Measurements from ENCODE around the gene ITGA11.

Gene ITGA11

GRCh38 chr15:68354268-68354667 is 77.7 kb downstream of the ITGA11 start:
- no peak for DNase-seq (ENCODE audit: low read depth in 2 of 2, low spot score in 1 of 2)

GRCh38 chr15:68353421-68354135 is 78.4 kb downstream of the ITGA11 start:
- no peak for DNase-seq (ENCODE audit: low read depth in 2 of 2, low spot score in 1 of 2)

DNA sequence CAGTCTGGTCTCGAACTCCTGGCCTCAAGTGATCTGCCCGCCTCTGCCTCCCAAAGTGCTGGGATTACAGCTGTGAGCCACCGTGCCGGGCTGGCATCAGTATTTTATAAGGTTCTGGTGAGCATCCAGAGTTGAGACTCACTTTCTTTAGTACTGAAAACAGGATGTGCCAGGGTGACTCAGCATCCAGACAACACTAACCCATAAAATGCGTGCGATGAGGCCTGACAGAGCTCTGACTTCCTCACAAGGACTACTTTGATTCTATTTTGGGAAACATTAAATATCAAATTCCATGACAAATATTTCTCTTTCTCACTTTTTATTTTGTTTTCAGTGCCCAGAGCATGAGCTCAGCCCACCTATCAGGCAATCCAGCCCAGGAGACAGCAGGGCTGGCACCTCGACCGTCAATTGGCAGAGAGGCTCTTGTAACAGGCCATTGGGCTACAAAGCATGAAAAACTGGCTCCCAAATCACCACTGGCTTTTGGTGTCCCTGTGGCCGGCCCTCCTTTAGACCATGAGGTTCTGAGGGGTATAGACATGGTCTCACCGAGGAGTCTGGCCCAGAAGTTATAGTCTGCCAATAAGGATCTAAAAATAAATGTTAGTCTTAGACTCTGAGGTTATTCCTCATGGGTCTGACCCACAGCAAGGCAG is 79.4 kb downstream of the ITGA11 start:
- DNase-seq (ENCODE audit: low read depth in 2 of 2, low spot score in 1 of 2), result peak in 1 of 2 donors; percentile 9

GRCh38 chr15:68349151-68349550 is 82.8 kb downstream of the ITGA11 start:
- no peak for DNase-seq (ENCODE audit: low read depth in 2 of 2, low spot score in 1 of 2)

DNA sequence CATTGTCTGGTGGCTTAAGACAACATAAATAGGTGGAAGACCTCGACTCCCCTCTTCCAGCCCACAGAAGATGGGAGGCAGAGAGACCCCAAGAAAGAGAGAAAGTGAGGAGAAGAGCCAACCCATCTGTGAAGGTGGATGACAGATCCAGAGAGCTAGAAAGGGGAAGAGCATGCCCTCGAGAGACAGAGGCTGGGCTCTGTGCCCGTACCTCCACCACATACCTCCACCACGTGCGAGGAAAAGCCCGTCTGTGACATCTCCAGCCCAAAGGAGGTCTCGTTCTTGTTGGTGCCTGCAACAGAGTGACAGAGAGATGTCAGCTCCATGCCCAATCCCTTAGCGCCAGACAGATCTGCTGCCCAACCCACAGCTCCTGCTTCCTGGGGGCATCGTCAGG is 83.4 kb downstream of the ITGA11 start:
- DNase-seq (ENCODE audit: low read depth in 2 of 2, low spot score in 1 of 2), result no peak

DNA sequence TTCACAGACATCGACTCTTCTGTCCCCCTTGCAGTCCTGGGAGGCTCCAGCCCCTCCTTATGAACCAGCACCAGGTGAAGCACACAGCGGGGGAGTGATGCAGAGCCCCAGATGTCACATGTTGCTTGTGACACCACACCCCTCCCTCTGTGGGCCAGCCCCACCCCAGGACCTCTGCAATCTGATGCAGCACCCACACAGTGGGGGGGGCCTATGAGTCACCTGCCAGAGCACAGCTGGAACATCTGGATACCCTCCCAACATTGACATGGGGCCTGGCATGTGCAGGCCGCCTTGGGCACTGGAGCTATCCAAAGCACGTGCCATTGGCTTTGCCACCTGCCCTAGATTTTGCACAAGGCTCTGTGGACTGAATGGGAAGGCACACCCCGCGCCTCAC is 83.9 kb downstream of the ITGA11 start:
- peak in 1 of 2 donors; percentile 8 for DNase-seq (ENCODE audit: low read depth in 2 of 2, low spot score in 1 of 2)

DNA sequence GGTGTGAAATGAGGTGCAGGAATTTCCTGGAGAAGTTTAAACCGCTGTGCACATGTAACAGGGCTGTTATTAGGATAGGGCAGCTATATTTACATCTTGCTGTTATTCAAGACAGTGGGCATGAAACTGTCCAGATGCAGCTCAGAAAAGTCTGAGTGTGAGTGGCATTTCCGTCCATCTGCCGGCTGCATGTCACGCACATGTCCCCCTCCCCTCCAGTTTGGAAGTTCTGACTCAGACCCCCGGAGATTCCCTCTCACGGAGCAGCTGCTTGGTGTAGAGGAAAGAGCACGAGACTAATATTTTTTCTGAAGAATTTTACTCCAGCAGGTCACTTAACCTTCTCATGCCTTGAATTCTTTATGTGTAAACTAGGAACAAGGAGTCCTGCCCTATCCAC is 84.6 kb downstream of the ITGA11 start:
- no peak for DNase-seq (ENCODE audit: low read depth in 2 of 2, low spot score in 1 of 2)

- DNase-seq (ENCODE audit: low read depth in 2 of 2, low spot score in 1 of 2), result no peak
Measured at GRCh38 chr15:68346979-68347378, 85.0 kb downstream of the ITGA11 start.

DNA sequence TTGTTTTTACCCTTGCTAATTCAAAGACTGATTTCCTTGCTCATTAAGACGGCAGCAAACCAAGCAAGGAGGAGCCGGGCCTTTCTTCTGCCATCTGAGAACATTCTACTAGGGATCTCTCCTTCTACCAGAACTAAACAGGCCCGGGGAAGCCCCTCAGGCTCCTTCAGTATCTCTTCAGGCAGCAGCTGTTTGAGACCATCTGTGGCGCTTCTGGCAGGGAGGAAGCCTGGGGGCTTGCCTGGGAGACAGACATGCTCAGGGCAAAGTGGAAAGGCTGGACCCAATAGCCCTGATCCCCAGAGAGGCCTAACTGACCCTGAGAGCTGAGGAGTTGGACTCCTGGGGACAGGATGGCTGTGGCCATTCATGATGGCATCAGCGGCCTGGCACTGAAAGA is 86.5 kb downstream of the ITGA11 start:
- no peak for DNase-seq (ENCODE audit: low read depth in 2 of 2, low spot score in 1 of 2)

GRCh38 chr15:68344600-68344999 is 87.4 kb downstream of the ITGA11 start:
- no peak for DNase-seq (ENCODE audit: low read depth in 2 of 2, low spot score in 1 of 2)

- DNase-seq (ENCODE audit: low read depth in 2 of 2, low spot score in 1 of 2), result no peak
Measured at GRCh38 chr15:68343579-68344225, 88.3 kb downstream of the ITGA11 start.

DNA sequence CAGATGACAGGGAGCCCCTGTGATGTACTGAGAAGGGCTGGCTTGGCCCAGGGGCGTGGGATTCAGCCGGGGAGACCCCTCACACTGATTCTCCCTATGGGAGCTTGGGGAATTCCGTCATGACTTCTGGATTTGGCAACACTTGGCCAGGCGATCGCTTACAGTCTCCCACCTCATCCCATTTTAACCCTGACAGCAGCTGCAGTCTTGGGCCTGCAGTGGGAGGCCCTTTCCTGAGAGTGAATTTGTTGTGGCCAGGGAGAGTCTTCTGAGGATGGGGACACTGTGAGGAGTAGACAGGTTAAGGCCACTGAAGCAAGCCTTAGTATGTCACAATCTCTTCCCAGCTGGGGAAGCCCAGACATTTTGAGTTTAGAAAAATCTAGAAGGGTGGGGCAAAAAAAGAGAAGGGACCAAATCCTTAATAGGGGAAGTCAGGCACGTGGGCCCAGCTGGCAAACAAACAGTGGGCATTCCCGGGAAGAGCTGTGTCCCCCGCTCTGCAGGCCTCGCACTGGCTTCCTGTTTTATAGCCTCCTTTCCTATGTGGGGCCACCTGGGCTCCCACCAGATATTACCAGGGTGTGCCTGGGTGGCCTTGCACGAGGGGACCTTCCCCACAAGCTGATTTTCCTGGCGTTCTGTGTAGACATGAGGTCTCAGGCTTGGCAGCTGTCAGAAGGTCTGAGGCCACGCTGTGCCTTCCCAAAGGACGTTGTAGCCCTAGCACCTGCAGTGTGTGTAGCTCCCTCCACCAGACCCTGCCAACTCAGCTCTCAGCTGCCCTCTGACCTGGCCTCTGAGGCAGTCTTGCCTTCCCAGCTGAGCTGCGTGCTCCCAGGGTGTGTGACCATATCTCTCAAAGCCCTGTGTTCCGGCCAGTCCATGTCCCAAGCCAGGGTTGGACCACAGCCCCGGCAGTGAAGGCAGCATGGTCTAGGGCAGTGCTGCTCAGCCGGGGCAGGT is 89.9 kb downstream of the ITGA11 start:
- no peak for DNase-seq (ENCODE audit: low read depth in 2 of 2, low spot score in 1 of 2)

DNA sequence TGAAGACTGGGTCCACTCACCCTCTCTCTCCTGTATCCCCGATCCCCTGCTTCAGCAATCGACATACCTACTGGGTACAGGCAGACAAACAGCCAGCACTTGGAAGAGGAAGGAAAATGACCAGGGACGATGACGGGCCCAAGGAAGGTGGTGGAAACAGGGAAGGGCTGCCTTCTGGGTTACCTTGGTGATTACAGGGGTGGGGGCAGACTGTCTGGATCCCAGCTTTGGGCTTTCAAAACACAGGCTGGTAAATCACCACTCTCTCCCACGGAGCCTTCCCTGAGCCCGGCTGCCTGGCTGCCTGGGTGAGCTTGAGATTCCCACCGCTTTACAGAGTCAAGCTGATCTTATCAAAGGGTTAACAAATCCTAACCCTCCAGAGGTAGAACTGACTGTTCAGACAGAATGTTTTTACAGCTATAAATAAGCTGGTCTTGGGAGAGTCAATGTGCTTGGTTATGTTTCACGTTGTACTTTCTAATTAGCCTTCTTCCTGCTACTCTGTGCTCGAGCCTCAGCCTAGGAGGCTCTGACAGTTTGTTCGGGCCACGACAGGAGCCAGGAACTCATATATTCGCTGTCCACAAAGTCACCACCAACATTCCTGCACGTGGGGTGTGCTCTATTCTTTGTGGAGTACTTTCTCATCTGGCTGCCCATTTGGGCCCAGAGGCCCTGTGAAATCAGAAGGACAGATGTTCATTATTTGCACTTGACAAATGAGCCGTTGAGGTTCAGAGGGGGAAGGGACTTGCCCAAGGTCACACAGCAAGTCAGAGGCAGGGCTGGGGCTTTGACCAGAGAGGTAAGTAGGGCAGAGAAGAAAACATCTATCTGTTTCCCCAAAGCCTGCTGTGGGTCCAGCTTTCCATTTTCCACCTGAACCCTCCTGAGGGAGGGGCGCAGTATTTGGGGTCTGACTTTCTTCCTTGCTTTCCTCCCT is 91.0 kb downstream of the ITGA11 start:
- DNase-seq (ENCODE audit: low read depth in 2 of 2, low spot score in 1 of 2), result no peak

DNA sequence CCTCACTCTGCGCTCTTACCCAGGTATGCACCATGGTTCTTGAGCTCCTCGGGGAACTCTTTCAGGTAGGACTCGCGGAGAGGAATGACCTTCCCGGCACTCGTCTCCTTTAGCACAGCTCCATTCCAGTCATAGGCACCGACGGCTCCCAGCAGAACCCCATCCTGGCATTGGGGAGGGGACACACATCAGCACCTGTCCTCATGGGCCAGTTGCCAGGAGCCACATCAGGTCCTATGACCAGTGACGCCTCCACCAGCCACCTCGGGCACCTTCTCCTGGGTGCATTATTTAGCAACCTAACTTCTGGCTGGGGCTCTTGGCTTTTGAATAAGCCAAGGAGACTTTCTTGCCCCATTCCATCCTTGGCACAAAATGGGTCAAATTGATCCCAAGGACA is 92.5 kb downstream of the ITGA11 start:
- DNase-seq (ENCODE audit: low read depth in 2 of 2, low spot score in 1 of 2), result no peak

GRCh38 chr15:68337826-68338225 is 94.1 kb downstream of the ITGA11 start:
- DNase-seq (ENCODE audit: low read depth in 2 of 2, low spot score in 1 of 2), result no peak

GRCh38 chr15:68336516-68336915 is 95.4 kb downstream of the ITGA11 start:
- no peak for DNase-seq (ENCODE audit: low read depth in 2 of 2, low spot score in 1 of 2)

DNA sequence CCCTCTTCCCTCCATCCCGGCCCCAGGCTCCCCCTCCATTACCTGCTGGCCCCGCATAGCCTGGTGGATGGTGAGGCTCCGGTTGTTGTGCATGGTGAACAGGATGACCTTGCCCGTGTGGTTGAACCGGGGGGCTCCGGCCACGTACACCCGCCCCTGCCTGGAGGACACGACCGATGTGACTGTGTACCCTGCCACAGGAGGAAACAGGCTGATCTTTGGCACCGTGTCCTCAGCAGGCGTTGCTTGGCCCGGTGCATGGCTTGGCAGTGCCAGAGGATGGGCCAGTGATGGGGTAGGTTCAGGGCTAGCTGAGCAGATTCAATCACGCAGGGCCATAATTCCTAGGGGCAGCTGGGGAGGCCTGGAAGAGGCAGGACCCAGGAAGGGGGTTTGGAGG is 96.3 kb downstream of the ITGA11 start:
- DNase-seq (ENCODE audit: low read depth in 2 of 2, low spot score in 1 of 2), result no peak

DNA sequence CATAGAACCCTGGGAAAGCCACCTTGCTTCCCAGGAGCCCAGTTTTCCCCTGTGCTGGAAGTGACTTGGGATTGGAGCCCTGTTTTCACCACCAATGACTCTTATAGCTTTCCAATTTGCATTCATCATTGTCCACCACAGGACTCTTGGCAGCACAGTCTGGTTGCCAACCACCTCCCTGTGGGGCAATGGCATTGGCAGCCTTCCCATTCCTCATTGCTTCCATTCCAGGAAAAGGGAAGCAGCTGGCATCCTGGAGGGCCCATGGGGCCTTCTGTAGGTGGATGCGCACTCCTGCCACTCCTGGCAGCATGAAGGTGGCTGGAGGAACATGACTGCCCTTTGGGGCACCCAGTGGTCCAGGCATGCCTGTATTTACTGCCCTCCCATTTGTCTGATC is 96.7 kb downstream of the ITGA11 start:
- DNase-seq (ENCODE audit: low read depth in 2 of 2, low spot score in 1 of 2), result no peak

DNA sequence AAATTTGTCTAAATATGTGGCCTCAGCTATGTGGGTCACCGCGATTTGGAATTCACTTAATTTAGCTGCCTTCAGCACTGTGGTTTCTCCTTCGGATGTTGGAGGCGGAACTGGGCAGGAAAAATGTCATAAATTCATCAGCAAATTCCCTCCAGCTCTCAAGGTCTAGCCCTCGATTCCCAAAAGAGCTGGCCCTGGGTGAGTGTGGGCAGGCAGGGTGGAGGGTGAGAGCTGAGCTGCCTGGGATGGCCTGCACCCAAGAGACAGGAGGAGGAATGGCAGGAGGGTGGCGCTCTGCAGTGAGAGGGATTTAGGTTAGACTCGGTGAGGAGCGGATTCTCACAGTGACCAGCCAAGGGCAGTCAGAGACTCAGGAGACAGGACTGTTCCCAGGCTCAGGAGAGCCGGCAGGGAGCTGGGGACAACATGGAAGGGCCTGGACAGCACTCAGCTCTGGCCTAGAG is 97.3 kb downstream of the ITGA11 start:
- DNase-seq (ENCODE audit: low read depth in 2 of 2, low spot score in 1 of 2), result no peak
